OCI-LY7 (cell line): ENCODE results near the gene CORO1C. TPM values are rescaled to one million over a fixed set of nuclear protein-coding genes. Genes with fewer than 3 reads are reported as not detected.

Experiments
- BruUV-seq: library from RNA; stranded (reverse); fragments of 400-500 nt; replicated peaks from 2 replicates; lab custom pipeline; 2021; lab: Mats Ljungman, UMichigan
- CTCF ChIA-PET: fragments of 300-600 bp; sonication (Branson Sonifier 250); formaldehyde crosslinking; loops from one replicate; lab custom pipeline; 2022; ENCODE audit warnings: antibody characterized with exemption; ENCODE audit not compliant: unreplicated experiment; lab: Charles Lee
- POLR2A ChIA-PET: fragments of 300-600 bp; sonication (Branson Sonifier 250); formaldehyde crosslinking; loops from one replicate; lab custom pipeline; 2022; ENCODE audit warnings: antibody characterized with exemption; lab: Charles Lee
- DNase-seq: peaks from one replicate; pipeline ENCODE4 v3.0.0-alpha.2; 2015; ENCODE audit warnings: low spot score
- H2AFZ ChIP-seq: fragments of 200-600 bp; sonication (generic), shearing (Covaris generic); 2 replicates; pipeline ENCODE4 v1.6.1; 2014; ENCODE audit warnings: mild to moderate bottlenecking, antibody characterized with exemption, low read length, moderate library complexity
- H3K27ac ChIP-seq: fragments of 200-600 bp; sonication (generic); 2 replicates; pipeline ENCODE4 v1.5.1; 2014; ENCODE audit warnings: mixed run types, low read depth, mild to moderate bottlenecking, moderate library complexity, low read length, inconsistent platforms; ENCODE audit not compliant: poor library complexity, severe bottlenecking
- H3K36me3 ChIP-seq: fragments of 200-600 bp; sonication (generic); 2 replicates; pipeline ENCODE4 v1.6.1; 2014; ENCODE audit warnings: mild to moderate bottlenecking, antibody characterized with exemption, low read length, moderate library complexity, mixed read lengths; ENCODE audit not compliant: insufficient read depth
- H3K4me1 ChIP-seq: fragments of 200-600 bp; sonication (generic); 2 replicates; pipeline ENCODE4 v1.5.1; 2014; ENCODE audit warnings: mild to moderate bottlenecking, low read length; ENCODE audit not compliant: insufficient read depth, poor library complexity, severe bottlenecking
- H3K4me2 ChIP-seq: fragments of 200-600 bp; sonication (generic); 2 replicates; pipeline ENCODE4 v1.6.1; 2014; ENCODE audit warnings: mild to moderate bottlenecking, low read length
- H3K4me3 ChIP-seq: fragments of 200-600 bp; sonication (generic); 2 replicates; pipeline ENCODE4 v1.5.1; 2014; ENCODE audit warnings: mild to moderate bottlenecking, low read depth, low read length; ENCODE audit not compliant: poor library complexity, severe bottlenecking
- H3K79me2 ChIP-seq: fragments of 200-600 bp; sonication (generic); 2 replicates; pipeline ENCODE4 v1.6.1; 2016; ENCODE audit warnings: low read depth, mild to moderate bottlenecking, low read length, moderate library complexity, mixed read lengths; ENCODE audit not compliant: insufficient read depth
- H3K9me2 ChIP-seq: fragments of 200-600 bp; sonication (generic); 2 replicates; pipeline ENCODE4 v1.6.1; 2016; ENCODE audit warnings: mild to moderate bottlenecking, low read length, mixed read lengths; ENCODE audit not compliant: insufficient read depth
- H3K9me3 ChIP-seq: fragments of 200-600 bp; sonication (generic); 2 replicates; pipeline ENCODE4 v1.6.1; 2014; ENCODE audit warnings: mild to moderate bottlenecking, mixed run types, low read length, mixed read lengths
- H4K20me1 ChIP-seq: fragments of 200-600 bp; sonication (generic); 2 replicates; pipeline ENCODE4 v1.6.1; 2014; ENCODE audit warnings: mild to moderate bottlenecking, antibody characterized with exemption, low read length, moderate library complexity, mixed read lengths; ENCODE audit not compliant: insufficient read depth
- EZH2phosphoT487 ChIP-seq: fragments of 200-600 bp; sonication (generic); IDR thresholded peaks from 2 replicates; pipeline ENCODE4 v1.6.1; 2018; ENCODE audit warnings: low read depth, borderline replicate concordance, mild to moderate bottlenecking, mixed run types, antibody characterized with exemption, low read length, moderate library complexity, mixed read lengths
- intact Hi-C: fragments of 100-400 bp; cut with micrococcal nuclease; formaldehyde crosslinking; loops from one replicate; pipeline ENCODE4 v1.10.0; 2022; ENCODE audit not compliant: unreplicated experiment
- total RNA-seq, 2 experiments: library from RNA; depleted of rRNA in 1 of 2; stranded (reverse); fragments of >200 nt in 1 of 2; shearing (Covaris generic) in 1 of 2; gene quantifications; 2 replicates each; pipeline ENCODE4 v1.2.3, GENCODE V29; 2014 to 2022
- TF ChIP-seq, protein P1 (sequence below): fragments of 200-600 bp; sonication (generic); conservative IDR thresholded peaks from 2 replicates; pipeline ENCODE4 v1.5.1; 2014; ENCODE audit warnings: mild to moderate bottlenecking, antibody characterized with exemption, low read length, moderate library complexity, mixed read lengths

Gene CORO1C
- total RNA-seq, 2 experiments from 2014 or later = 74.7 to 148 TPM

DNA sequence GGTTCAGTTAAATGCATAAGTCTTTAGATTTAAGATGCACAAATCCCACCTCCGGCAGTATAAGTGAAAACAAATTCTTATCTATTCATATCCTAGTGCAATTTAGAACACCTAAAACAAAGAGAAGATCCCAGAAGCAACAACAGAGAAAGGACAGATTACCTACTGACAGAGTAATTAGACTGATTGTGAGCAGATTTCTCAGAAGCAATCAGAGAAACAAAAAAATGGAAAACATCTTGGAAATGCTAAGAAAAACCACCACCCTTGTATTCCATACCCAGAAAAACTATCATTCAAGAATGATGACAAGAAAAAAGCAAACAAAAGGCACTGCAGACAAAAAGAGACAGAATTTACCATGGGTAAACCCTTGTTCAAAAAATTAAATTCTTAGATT is 50.0 kb downstream of the CORO1C start:
- Histone ChIP-seq H3K4me1 (peaks cover 23% of the 10 kb centered on the region), H3K4me2 (no peak overlapping the region), H3K27ac (no peak overlapping the region), H3K4me3 (no peak overlapping the region), H3K36me3 (peaks cover 14% of the 10 kb centered on the region), H2AFZ (no peak overlapping the region), H3K9me2 (no peaks in the 10 kb centered on the region), H3K79me2 (peaks cover 54% of the 10 kb centered on the region; the same call in 1 of the 2 replicates), H3K9me3 (no peaks in the 10 kb centered on the region), H4K20me1 (peaks cover 7% of the 10 kb centered on the region; the same call in 1 of the 2 replicates)
- TF ChIP-seq, protein P1, sequence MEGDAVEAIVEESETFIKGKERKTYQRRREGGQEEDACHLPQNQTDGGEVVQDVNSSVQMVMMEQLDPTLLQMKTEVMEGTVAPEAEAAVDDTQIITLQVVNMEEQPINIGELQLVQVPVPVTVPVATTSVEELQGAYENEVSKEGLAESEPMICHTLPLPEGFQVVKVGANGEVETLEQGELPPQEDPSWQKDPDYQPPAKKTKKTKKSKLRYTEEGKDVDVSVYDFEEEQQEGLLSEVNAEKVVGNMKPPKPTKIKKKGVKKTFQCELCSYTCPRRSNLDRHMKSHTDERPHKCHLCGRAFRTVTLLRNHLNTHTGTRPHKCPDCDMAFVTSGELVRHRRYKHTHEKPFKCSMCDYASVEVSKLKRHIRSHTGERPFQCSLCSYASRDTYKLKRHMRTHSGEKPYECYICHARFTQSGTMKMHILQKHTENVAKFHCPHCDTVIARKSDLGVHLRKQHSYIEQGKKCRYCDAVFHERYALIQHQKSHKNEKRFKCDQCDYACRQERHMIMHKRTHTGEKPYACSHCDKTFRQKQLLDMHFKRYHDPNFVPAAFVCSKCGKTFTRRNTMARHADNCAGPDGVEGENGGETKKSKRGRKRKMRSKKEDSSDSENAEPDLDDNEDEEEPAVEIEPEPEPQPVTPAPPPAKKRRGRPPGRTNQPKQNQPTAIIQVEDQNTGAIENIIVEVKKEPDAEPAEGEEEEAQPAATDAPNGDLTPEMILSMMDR = no peak
- TF ChIP-seq EZH2phosphoT487 = no peak
- DNase-seq = no peak
- BruUV-seq = no TSS peak
- intact Hi-C loops = no loop called here
- ChIA-PET POLR2A (interaction anchor here (2.9 kb wide), 1 partner anchor 16 kb away, joined by 27 read pairs; no protein-coding TSS in a partner anchor), CTCF (no interaction called here)

DNA sequence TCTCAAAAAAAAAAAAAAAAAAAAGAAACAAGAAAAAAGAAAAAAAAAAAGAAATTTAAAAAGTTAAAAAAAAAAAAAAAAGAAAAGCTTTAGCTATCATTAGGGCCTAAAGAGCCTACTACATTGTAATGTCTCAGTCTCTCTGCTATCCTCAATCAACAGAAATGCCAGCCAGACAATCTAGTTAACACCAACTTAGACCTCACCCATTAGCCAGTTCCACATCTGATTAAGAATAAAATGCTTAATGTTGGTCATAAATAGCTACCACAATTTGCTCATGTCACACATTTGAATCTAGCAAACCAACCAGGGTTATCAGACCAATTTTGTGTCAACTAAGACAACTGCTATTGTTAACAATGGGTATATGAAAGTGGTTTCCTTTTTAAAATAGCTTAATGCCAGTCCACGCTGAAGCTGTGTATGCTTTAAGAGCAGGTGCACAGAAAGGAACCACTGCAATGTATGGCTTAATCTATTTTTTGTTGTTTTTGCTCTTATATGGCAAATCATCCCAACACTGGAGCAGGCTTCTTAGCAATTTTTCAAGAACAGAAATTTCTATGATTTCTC is 52.1 kb downstream of the CORO1C start:
- H3K4me2 ChIP-seq = peak overlapping the region; percentile 31
- no peak overlapping the region for H2AFZ ChIP-seq
- H3K79me2 ChIP-seq = peaks cover 46% of the 10 kb centered on the region; the same call in 1 of the 2 replicates
- peak; percentile 36 for DNase-seq
- no peaks in the 10 kb centered on the region; the same call in 1 of the 2 replicates for H4K20me1 ChIP-seq
- POLR2A ChIA-PET = interaction anchor here (0.6 to 3.0 kb wide), 13 partner anchors 10 to 236 kb away, joined by 3 to 27 read pairs (median 4); no protein-coding TSS in a partner anchor
- no peak for TF ChIP-seq EZH2phosphoT487
- TF ChIP-seq, protein P1 = no peak
- H3K36me3 ChIP-seq = peaks cover 23% of the 10 kb centered on the region
- no TSS peak for BruUV-seq
- H3K27ac ChIP-seq = peak overlapping the region; percentile 29
- no peaks in the 10 kb centered on the region for H3K9me2 ChIP-seq
- H3K9me3 ChIP-seq = no peaks in the 10 kb centered on the region
- CTCF ChIA-PET = interaction anchor here (0.5 to 1.3 kb wide), 4 partner anchors 12 to 43 kb away, joined by 3 to 11 read pairs (median 4); no protein-coding TSS in a partner anchor
- no peak overlapping the region for H3K4me3 ChIP-seq
- H3K4me1 ChIP-seq = peaks cover 11% of the 10 kb centered on the region
- intact Hi-C loops = no loop called here
